ENCODE measurements around the gene ASB2. TPM values are rescaled to one million over a fixed set of nuclear protein-coding genes. Genes with fewer than 3 reads are reported as not detected.

Gene ASB2
- total RNA-seq, 2 donors from 2014 or later = 0.11 TPM; not detected in 1

DNA sequence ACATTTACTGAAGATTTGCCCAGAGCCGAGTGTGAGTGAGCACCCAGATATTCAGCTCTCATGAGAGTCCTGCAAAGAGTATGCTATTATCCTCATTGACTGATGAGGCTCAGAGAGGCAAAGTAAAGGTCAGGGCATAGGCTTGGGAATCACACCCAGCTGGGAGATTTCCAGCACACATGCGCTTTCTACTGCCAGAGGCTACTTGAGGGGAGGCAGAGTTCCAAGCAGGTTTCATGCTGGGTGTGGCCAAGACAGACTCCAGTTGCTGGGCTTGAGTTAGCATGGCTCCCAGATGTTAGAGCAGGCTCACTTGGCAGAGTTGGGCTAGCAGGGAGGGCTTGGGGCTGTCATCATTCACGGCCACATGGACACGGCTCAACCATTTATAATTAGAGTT is 63.6 kb downstream of the ASB2 start:
- Histone ChIP-seq H3K4me3 (ENCODE audit: low read length) (no peak overlapping the region), H3K36me3 (ENCODE audit: control insufficient read depth, insufficient read depth, low read length) (no peaks in the 10 kb centered on the region), H3K9me3 (ENCODE audit: control insufficient read depth, low read length) (no peaks in the 10 kb centered on the region), H3K27ac (ENCODE audit: low read depth, low read length) (no peak overlapping the region), H3K4me1 (ENCODE audit: control insufficient read depth, insufficient read depth, low read length) (no peaks in the 10 kb centered on the region), H3K27me3 (ENCODE audit: control insufficient read depth, insufficient read depth, low read length, poor library complexity, severe bottlenecking) (no peaks in the 10 kb centered on the region), H3K9ac (ENCODE audit: extremely low read depth, low read length, poor library complexity, severe bottlenecking) (no peak overlapping the region)
- Mint-ChIP-seq H3K4me1 (no peaks in the 10 kb centered on the region), H3K27ac (no peak overlapping the region), H3K27me3 (ENCODE audit: insufficient read depth) (peaks cover 2% of the 10 kb centered on the region), H3K9me3 (no peaks in the 10 kb centered on the region), H3K36me3 (ENCODE audit: low read depth) (no peaks in the 10 kb centered on the region), H3K4me3 (no peak overlapping the region)
- DNase-seq = no peak
- TF ChIP-seq, protein P1, sequence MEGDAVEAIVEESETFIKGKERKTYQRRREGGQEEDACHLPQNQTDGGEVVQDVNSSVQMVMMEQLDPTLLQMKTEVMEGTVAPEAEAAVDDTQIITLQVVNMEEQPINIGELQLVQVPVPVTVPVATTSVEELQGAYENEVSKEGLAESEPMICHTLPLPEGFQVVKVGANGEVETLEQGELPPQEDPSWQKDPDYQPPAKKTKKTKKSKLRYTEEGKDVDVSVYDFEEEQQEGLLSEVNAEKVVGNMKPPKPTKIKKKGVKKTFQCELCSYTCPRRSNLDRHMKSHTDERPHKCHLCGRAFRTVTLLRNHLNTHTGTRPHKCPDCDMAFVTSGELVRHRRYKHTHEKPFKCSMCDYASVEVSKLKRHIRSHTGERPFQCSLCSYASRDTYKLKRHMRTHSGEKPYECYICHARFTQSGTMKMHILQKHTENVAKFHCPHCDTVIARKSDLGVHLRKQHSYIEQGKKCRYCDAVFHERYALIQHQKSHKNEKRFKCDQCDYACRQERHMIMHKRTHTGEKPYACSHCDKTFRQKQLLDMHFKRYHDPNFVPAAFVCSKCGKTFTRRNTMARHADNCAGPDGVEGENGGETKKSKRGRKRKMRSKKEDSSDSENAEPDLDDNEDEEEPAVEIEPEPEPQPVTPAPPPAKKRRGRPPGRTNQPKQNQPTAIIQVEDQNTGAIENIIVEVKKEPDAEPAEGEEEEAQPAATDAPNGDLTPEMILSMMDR (conservative IDR thresholded peaks at IDR 0.05) = no peak
- 80 to 91% methylated on average over 2 to 4 of the region's 4 CpGs for WGBS, 2 experiments (ENCODE audit: insufficient coverage in 1 of 2, insufficient read length in 1 of 2)

DNA sequence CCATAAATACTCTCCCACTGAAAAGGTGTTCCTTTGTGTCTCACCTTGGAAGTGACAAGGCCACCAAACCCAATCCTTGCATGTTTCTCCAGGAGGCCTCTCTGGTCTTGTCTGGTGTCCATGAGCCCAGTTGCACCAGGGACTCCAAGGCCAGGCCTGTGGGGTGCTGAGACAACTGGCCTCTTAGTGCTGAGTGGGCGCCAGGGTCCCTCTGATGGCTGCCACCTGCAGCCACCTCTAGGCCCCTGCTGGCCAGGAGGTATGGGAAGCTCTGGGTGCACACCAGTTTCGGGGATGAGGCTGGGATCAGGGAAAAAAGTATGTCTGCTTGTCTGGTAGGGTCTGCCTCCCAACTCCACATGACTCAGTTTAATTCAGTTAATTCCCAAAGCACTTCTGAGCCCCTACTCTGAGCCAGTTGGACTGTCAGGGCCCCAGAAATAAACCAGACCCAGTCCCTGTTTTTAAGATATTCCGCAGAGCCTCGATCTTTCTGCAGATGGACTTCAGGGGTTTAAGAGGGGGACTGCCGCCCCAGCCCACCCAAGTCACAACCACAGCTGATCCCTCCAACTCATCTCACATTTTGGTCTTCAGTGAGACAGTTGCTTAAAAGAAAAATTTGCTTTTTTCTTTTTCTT is 64.3 kb downstream of the ASB2 start:
- Histone ChIP-seq H3K27ac (ENCODE audit: low read depth, low read length) (no peak overlapping the region), H3K4me1 (ENCODE audit: control insufficient read depth, insufficient read depth, low read length) (no peaks in the 10 kb centered on the region), H3K36me3 (ENCODE audit: control insufficient read depth, insufficient read depth, low read length) (no peaks in the 10 kb centered on the region), H3K27me3 (ENCODE audit: control insufficient read depth, insufficient read depth, low read length, poor library complexity, severe bottlenecking) (no peaks in the 10 kb centered on the region), H3K9ac (ENCODE audit: extremely low read depth, low read length, poor library complexity, severe bottlenecking) (no peak overlapping the region), H3K9me3 (ENCODE audit: control insufficient read depth, low read length) (no peaks in the 10 kb centered on the region), H3K4me3 (ENCODE audit: low read length) (no peak overlapping the region)
- Mint-ChIP-seq H3K27ac (no peak overlapping the region), H3K4me1 (no peaks in the 10 kb centered on the region), H3K27me3 (ENCODE audit: insufficient read depth) (peaks cover 2% of the 10 kb centered on the region), H3K4me3 (no peak overlapping the region), H3K9me3 (no peaks in the 10 kb centered on the region), H3K36me3 (ENCODE audit: low read depth) (no peaks in the 10 kb centered on the region)
- TF ChIP-seq, protein P1 (conservative IDR thresholded peaks at IDR 0.05) = no peak
- 85 to 98% methylated on average over 4 to 5 of the region's 5 CpGs for WGBS, 2 experiments (ENCODE audit: insufficient coverage in 1 of 2, insufficient read length in 1 of 2)
- DNase-seq = no peak

DNA sequence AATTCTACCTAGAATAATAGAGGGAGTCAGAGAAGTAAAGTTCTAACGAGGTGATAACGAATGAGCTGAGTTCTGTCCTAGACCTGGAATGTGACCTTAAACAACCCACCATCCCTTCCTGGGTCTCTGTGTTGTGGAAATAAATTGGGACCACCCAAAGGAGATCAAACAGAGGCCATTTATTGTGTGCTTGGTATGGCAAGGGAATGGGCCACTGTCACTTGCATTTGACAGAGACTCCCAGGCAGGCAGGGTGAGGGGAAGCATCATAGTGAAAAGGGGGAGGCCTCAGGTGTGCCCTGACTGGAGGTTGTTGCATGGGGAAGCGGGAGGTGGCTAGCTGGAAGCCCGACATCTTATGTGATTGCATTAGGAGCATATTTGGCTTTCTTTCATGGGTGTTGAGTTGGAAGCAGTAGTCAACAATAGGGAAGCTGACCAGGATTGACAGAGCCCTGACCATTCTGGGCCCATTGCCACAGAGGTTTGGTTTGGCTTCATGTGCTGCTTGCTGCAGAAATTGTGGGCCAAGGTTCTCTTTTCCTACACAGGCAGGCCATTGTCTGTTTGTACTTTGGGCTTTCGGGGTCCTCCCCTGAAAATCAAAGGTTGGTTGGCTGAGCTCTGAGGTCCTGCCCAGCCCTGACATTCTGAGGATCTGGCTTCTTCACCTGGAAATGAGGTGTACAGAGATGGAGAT is 66.8 kb downstream of the ASB2 start:
- Histone ChIP-seq H3K9ac (ENCODE audit: extremely low read depth, low read length, poor library complexity, severe bottlenecking) (no peak overlapping the region), H3K27ac (ENCODE audit: low read depth, low read length) (no peak overlapping the region), H3K9me3 (ENCODE audit: control insufficient read depth, low read length) (no peaks in the 10 kb centered on the region), H3K4me1 (ENCODE audit: control insufficient read depth, insufficient read depth, low read length) (no peaks in the 10 kb centered on the region), H3K4me3 (ENCODE audit: low read length) (no peak overlapping the region), H3K36me3 (ENCODE audit: control insufficient read depth, insufficient read depth, low read length) (no peaks in the 10 kb centered on the region), H3K27me3 (ENCODE audit: control insufficient read depth, insufficient read depth, low read length, poor library complexity, severe bottlenecking) (no peaks in the 10 kb centered on the region)
- H3K9me3 Mint-ChIP-seq = no peaks in the 10 kb centered on the region
- H3K4me1 Mint-ChIP-seq = peaks cover 3% of the 10 kb centered on the region
- no peak for DNase-seq
- WGBS, 2 experiments (ENCODE audit: insufficient coverage in 1 of 2, insufficient read length in 1 of 2) = 78 to 94% methylated on average over 2 to 5 of the region's 5 CpGs
- TF ChIP-seq, protein P1 (conservative IDR thresholded peaks at IDR 0.05) = no peak
- H3K4me3 Mint-ChIP-seq = no peak overlapping the region
- H3K36me3 Mint-ChIP-seq (ENCODE audit: low read depth) = no peaks in the 10 kb centered on the region
- peaks cover 2% of the 10 kb centered on the region for H3K27me3 Mint-ChIP-seq (ENCODE audit: insufficient read depth)
- H3K27ac Mint-ChIP-seq = no peak overlapping the region
